Measurements from ENCODE around the gene FAM186B.

- TF ChIP-seq, protein P1, sequence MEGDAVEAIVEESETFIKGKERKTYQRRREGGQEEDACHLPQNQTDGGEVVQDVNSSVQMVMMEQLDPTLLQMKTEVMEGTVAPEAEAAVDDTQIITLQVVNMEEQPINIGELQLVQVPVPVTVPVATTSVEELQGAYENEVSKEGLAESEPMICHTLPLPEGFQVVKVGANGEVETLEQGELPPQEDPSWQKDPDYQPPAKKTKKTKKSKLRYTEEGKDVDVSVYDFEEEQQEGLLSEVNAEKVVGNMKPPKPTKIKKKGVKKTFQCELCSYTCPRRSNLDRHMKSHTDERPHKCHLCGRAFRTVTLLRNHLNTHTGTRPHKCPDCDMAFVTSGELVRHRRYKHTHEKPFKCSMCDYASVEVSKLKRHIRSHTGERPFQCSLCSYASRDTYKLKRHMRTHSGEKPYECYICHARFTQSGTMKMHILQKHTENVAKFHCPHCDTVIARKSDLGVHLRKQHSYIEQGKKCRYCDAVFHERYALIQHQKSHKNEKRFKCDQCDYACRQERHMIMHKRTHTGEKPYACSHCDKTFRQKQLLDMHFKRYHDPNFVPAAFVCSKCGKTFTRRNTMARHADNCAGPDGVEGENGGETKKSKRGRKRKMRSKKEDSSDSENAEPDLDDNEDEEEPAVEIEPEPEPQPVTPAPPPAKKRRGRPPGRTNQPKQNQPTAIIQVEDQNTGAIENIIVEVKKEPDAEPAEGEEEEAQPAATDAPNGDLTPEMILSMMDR (IDR thresholded peaks at IDR 0.05): no peak
- TF ChIP-seq FOXK1 (CRISPR knock-in tag; IDR thresholded peaks at IDR 0.05) (no peak), JAZF1 (CRISPR knock-in tag; IDR thresholded peaks at IDR 0.05) (no peak), ZNF317 (CRISPR knock-in tag; IDR thresholded peaks at IDR 0.05; ENCODE audit: borderline replicate concordance, low read depth) (no peak), KAT7 (CRISPR knock-in tag; IDR thresholded peaks at IDR 0.05; ENCODE audit: borderline replicate concordance) (no peak), E2F4 (CRISPR knock-in tag; IDR thresholded peaks at IDR 0.05; ENCODE audit: borderline replicate concordance, low read depth) (no peak), SMAD4 (CRISPR knock-in tag; IDR thresholded peaks at IDR 0.05) (no peak), CBFB (CRISPR knock-in tag; IDR thresholded peaks at IDR 0.05; ENCODE audit: low read depth) (no peak), ATF1 (CRISPR knock-in tag; IDR thresholded peaks at IDR 0.05) (no peak)
- TF ChIP-seq, protein P2, sequence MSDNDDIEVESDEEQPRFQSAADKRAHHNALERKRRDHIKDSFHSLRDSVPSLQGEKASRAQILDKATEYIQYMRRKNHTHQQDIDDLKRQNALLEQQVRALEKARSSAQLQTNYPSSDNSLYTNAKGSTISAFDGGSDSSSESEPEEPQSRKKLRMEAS (CRISPR knock-in tag; IDR thresholded peaks at IDR 0.05): no peak
- TF ChIP-seq, protein P3, sequence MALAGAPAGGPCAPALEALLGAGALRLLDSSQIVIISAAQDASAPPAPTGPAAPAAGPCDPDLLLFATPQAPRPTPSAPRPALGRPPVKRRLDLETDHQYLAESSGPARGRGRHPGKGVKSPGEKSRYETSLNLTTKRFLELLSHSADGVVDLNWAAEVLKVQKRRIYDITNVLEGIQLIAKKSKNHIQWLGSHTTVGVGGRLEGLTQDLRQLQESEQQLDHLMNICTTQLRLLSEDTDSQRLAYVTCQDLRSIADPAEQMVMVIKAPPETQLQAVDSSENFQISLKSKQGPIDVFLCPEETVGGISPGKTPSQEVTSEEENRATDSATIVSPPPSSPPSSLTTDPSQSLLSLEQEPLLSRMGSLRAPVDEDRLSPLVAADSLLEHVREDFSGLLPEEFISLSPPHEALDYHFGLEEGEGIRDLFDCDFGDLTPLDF (CRISPR knock-in tag; IDR thresholded peaks at IDR 0.05): no peak
These were observed 13.8 kb upstream of the FAM186B start for GRCh38 chr12:49619286-49619685.

All from WTC11 (cell line).